ENCODE measurements around the gene EMX1.

The EMX1 gene

GRCh38 chr2:72965016-72965415 lies 47.7 kb downstream of the EMX1 start:
- no peak for DNase-seq
- in situ Hi-C loops (cut with HindIII; ENCODE audit: low pct_ligation_motif_present, low pct_unique_long_range_greater_than_20kb, low sequenced_read_pairs): no loop called here

GRCh38 chr2:72965770-72966450 lies 48.6 kb downstream of the EMX1 start:
- peak; percentile 47 for DNase-seq
- in situ Hi-C loops (cut with HindIII; ENCODE audit: low pct_ligation_motif_present, low pct_unique_long_range_greater_than_20kb, low sequenced_read_pairs): no loop called here

- DNase-seq: no peak
- in situ Hi-C loops (cut with HindIII; ENCODE audit: low pct_ligation_motif_present, low pct_unique_long_range_greater_than_20kb, low sequenced_read_pairs): no loop called here
These were observed 51.0 kb downstream of the EMX1 start for GRCh38 chr2:72968286-72968685.

- in situ Hi-C loops (cut with HindIII; ENCODE audit: low pct_ligation_motif_present, low pct_unique_long_range_greater_than_20kb, low sequenced_read_pairs): no loop called here
- no peak for DNase-seq
These were observed 52.4 kb downstream of the EMX1 start for GRCh38 chr2:72969706-72970105.

GRCh38 chr2:72971036-72971435 lies 53.7 kb downstream of the EMX1 start:
- in situ Hi-C loops (cut with HindIII; ENCODE audit: low pct_ligation_motif_present, low pct_unique_long_range_greater_than_20kb, low sequenced_read_pairs): no loop called here
- DNase-seq: no peak

- in situ Hi-C loops (cut with HindIII; ENCODE audit: low pct_ligation_motif_present, low pct_unique_long_range_greater_than_20kb, low sequenced_read_pairs): no loop called here
- DNase-seq: no peak
These were observed 55.2 kb downstream of the EMX1 start for GRCh38 chr2:72972352-72973136.

- no peak for DNase-seq
- in situ Hi-C loops (cut with HindIII; ENCODE audit: low pct_ligation_motif_present, low pct_unique_long_range_greater_than_20kb, low sequenced_read_pairs): no loop called here
These were observed 55.8 kb downstream of the EMX1 start for GRCh38 chr2:72973137-72973535.

GRCh38 chr2:72973566-72974435 lies 56.5 kb downstream of the EMX1 start:
- DNase-seq: peak; percentile 72
- in situ Hi-C loops (cut with HindIII; ENCODE audit: low pct_ligation_motif_present, low pct_unique_long_range_greater_than_20kb, low sequenced_read_pairs): no loop called here

- in situ Hi-C loops (cut with HindIII; ENCODE audit: low pct_ligation_motif_present, low pct_unique_long_range_greater_than_20kb, low sequenced_read_pairs): no loop called here
- DNase-seq: no peak
These were observed 57.1 kb downstream of the EMX1 start for GRCh38 chr2:72974436-72974754.

GRCh38 chr2:72975017-72975416 lies 57.7 kb downstream of the EMX1 start:
- in situ Hi-C loops (cut with HindIII; ENCODE audit: low pct_ligation_motif_present, low pct_unique_long_range_greater_than_20kb, low sequenced_read_pairs): no loop called here

GRCh38 chr2:72979896-72980295 lies 62.6 kb downstream of the EMX1 start:
- no peak for DNase-seq
- in situ Hi-C loops (cut with HindIII; ENCODE audit: low pct_ligation_motif_present, low pct_unique_long_range_greater_than_20kb, low sequenced_read_pairs): no loop called here

More at GRCh38 chr2:72975017-72975416, 57.7 kb downstream of the EMX1 start:
- no peak for DNase-seq

GRCh38 chr2:72980535-72981217 lies 63.4 kb downstream of the EMX1 start:
- peak; percentile 71 for DNase-seq
- in situ Hi-C loops (cut with HindIII; ENCODE audit: low pct_ligation_motif_present, low pct_unique_long_range_greater_than_20kb, low sequenced_read_pairs): no loop called here

GRCh38 chr2:72981536-72981935 lies 64.2 kb downstream of the EMX1 start:
- in situ Hi-C loops (cut with HindIII; ENCODE audit: low pct_ligation_motif_present, low pct_unique_long_range_greater_than_20kb, low sequenced_read_pairs): no loop called here
- DNase-seq: no peak

GRCh38 chr2:72982219-72982618 lies 64.9 kb downstream of the EMX1 start:
- DNase-seq: no peak
- in situ Hi-C loops (cut with HindIII; ENCODE audit: low pct_ligation_motif_present, low pct_unique_long_range_greater_than_20kb, low sequenced_read_pairs): no loop called here

- no peak for DNase-seq
- in situ Hi-C loops (cut with HindIII; ENCODE audit: low pct_ligation_motif_present, low pct_unique_long_range_greater_than_20kb, low sequenced_read_pairs): no loop called here
These were observed 65.6 kb downstream of the EMX1 start for GRCh38 chr2:72982781-72983499.

GRCh38 chr2:72983500-72984161 lies 66.3 kb downstream of the EMX1 start:
- DNase-seq: no peak
- in situ Hi-C loops (cut with HindIII; ENCODE audit: low pct_ligation_motif_present, low pct_unique_long_range_greater_than_20kb, low sequenced_read_pairs): no loop called here

- in situ Hi-C loops (cut with HindIII; ENCODE audit: low pct_ligation_motif_present, low pct_unique_long_range_greater_than_20kb, low sequenced_read_pairs): no loop called here
These were observed 66.9 kb downstream of the EMX1 start for GRCh38 chr2:72984172-72984671.

More at GRCh38 chr2:72984172-72984671, 66.9 kb downstream of the EMX1 start:
- no peak for DNase-seq

Data from ACHN (cell line).